Mucosa of rectum (tissue), 2 donors: ENCODE measurements around the gene PHRF1.

Experiments
- H3K27ac ChIP-seq, 2 donors: one replicate each; pipeline ENCODE4 v1.7.0; 2013; ENCODE audit warnings: inconsistent platforms in 2 of 2, low read depth in 2 of 2, low read length in 2 of 2
- H3K27me3 ChIP-seq, 2 donors: one replicate each; pipeline ENCODE4 v1.7.0; 2013; ENCODE audit warnings: low read length in 2 of 2; ENCODE audit not compliant: control insufficient read depth in 2 of 2, insufficient read depth in 2 of 2
- H3K36me3 ChIP-seq, 2 donors: one replicate each; pipeline ENCODE4 v1.7.0; 2013; ENCODE audit warnings: low read length in 2 of 2; ENCODE audit not compliant: control insufficient read depth in 2 of 2, insufficient read depth in 2 of 2
- H3K4me1 ChIP-seq, 2 donors: one replicate each; pipeline ENCODE4 v1.7.0; 2013; ENCODE audit warnings: low read length in 2 of 2, mild to moderate bottlenecking in 1 of 2; ENCODE audit not compliant: control insufficient read depth in 2 of 2, insufficient read depth in 2 of 2
- H3K4me3 ChIP-seq, 2 donors: one replicate each; pipeline ENCODE4 v1.7.0; 2013; ENCODE audit warnings: low read length in 2 of 2
- H3K9ac ChIP-seq, 2 donors: one replicate each; pipeline ENCODE4 v1.7.0; 2013; ENCODE audit warnings: low read length in 2 of 2, low read depth in 1 of 2, mild to moderate bottlenecking in 1 of 2
- H3K9me3 ChIP-seq, 2 donors: one replicate each; pipeline ENCODE4 v1.7.0; 2013; ENCODE audit warnings: low read length in 2 of 2; ENCODE audit not compliant: control insufficient read depth in 2 of 2
- donor health status: healthy.
- donor health status: Normal muscosa, but diverticular disease.

PHRF1 gene

GRCh38 chr11:553083-553987 is 22.9 kb upstream of the PHRF1 start:
- Histone ChIP-seq H3K36me3 (peaks cover 0 to 3% of the 10 kb centered on the region in 2 donors), H3K4me1 (peaks cover 10 to 13% of the 10 kb centered on the region in 2 donors), H3K9me3 (no peaks in the 10 kb centered on the region), H3K4me3 (no peak overlapping the region), H3K27ac (no peak overlapping the region), H3K9ac (no peak overlapping the region), H3K27me3 (peaks cover 4 to 9% of the 10 kb centered on the region in 2 donors)

GRCh38 chr11:553988-554340 is 22.3 kb upstream of the PHRF1 start:
- Histone ChIP-seq H3K4me1 (peaks cover 11 to 13% of the 10 kb centered on the region in 2 donors), H3K27ac (no peak overlapping the region), H3K27me3 (peaks cover 4 to 9% of the 10 kb centered on the region in 2 donors), H3K9ac (no peak overlapping the region), H3K36me3 (peaks cover 0 to 3% of the 10 kb centered on the region in 2 donors), H3K4me3 (no peak overlapping the region), H3K9me3 (no peaks in the 10 kb centered on the region)

GRCh38 chr11:554428-555226 is 21.6 kb upstream of the PHRF1 start:
- Histone ChIP-seq H3K9me3 (no peaks in the 10 kb centered on the region), H3K27me3 (peaks cover 4 to 9% of the 10 kb centered on the region in 2 donors), H3K27ac (no peak overlapping the region), H3K4me1 (peaks cover 17 to 19% of the 10 kb centered on the region in 2 donors), H3K36me3 (peaks cover 0 to 3% of the 10 kb centered on the region in 2 donors), H3K4me3 (peak overlapping the region; percentile 37 to 63), H3K9ac (peak overlapping the region; percentile 6 to 62)

- no peaks in the 10 kb centered on the region for H3K9me3 ChIP-seq
- H3K4me1 ChIP-seq, result peaks cover 24% of the 10 kb centered on the region in 2 donors
- H3K27ac ChIP-seq, result no peak overlapping the region
- H3K27me3 ChIP-seq, result peaks cover 4 to 9% of the 10 kb centered on the region in 2 donors
- peak overlapping the region in 1 of 2 donors; percentile 48 for H3K4me3 ChIP-seq
- H3K36me3 ChIP-seq, result peaks cover 0 to under 1% of the 10 kb centered on the region in 2 donors
- H3K9ac ChIP-seq, result no peak overlapping the region
These were observed 21.0 kb upstream of the PHRF1 start for GRCh38 chr11:555227-555779.

- H3K27me3 ChIP-seq, result peaks cover 4 to 9% of the 10 kb centered on the region in 2 donors
- H3K36me3 ChIP-seq, result no peaks in the 10 kb centered on the region
- H3K4me3 ChIP-seq, result no peak overlapping the region
- H3K4me1 ChIP-seq, result peaks cover 24 to 26% of the 10 kb centered on the region in 2 donors
- no peaks in the 10 kb centered on the region for H3K9me3 ChIP-seq
- no peak overlapping the region for H3K27ac ChIP-seq
- no peak overlapping the region for H3K9ac ChIP-seq
These were observed 20.2 kb upstream of the PHRF1 start for GRCh38 chr11:555780-556661.

GRCh38 chr11:556662-557256 is 19.5 kb upstream of the PHRF1 start:
- Histone ChIP-seq H3K36me3 (no peaks in the 10 kb centered on the region), H3K9me3 (no peaks in the 10 kb centered on the region), H3K27me3 (peaks cover 4 to 9% of the 10 kb centered on the region in 2 donors), H3K4me1 (peaks cover 29 to 30% of the 10 kb centered on the region in 2 donors), H3K9ac (no peak overlapping the region), H3K27ac (no peak overlapping the region), H3K4me3 (no peak overlapping the region)

- Histone ChIP-seq H3K36me3 (peaks cover 0 to 3% of the 10 kb centered on the region in 2 donors), H3K4me1 (peaks cover 36 to 38% of the 10 kb centered on the region in 2 donors), H3K9me3 (no peaks in the 10 kb centered on the region), H3K27ac (no peak overlapping the region), H3K27me3 (peaks cover 4 to 9% of the 10 kb centered on the region in 2 donors), H3K9ac (no peak overlapping the region), H3K4me3 (no peak overlapping the region)
These were observed 18.7 kb upstream of the PHRF1 start for GRCh38 chr11:557328-558132.

- no peaks in the 10 kb centered on the region for H3K9me3 ChIP-seq
- peaks cover 4 to 9% of the 10 kb centered on the region in 2 donors for H3K27me3 ChIP-seq
- H3K4me1 ChIP-seq, result peaks cover 39 to 46% of the 10 kb centered on the region in 2 donors
- no peak overlapping the region for H3K27ac ChIP-seq
- H3K9ac ChIP-seq, result no peak overlapping the region
- H3K36me3 ChIP-seq, result peaks cover 4 to 12% of the 10 kb centered on the region in 2 donors
- no peak overlapping the region for H3K4me3 ChIP-seq
These were observed 17.8 kb upstream of the PHRF1 start for GRCh38 chr11:558503-558902.
